Stimulated activated naive CD4-positive, alpha-beta T cell treated with Interleukin-2 at 50 U/mL for 16 hours (primary cell): ENCODE data around the gene SHCBP1.

ENCODE experiments used
- DNase-seq: peaks from one replicate; lab custom pipeline; 2025; lab: John Stamatoyannopoulos, UW

The SHCBP1 gene

GRCh38 chr16:46618516-46618915, 2.7 kb downstream of the SHCBP1 start:
- DNase-seq, result no peak

- DNase-seq, result no peak
Measured at GRCh38 chr16:46614006-46614405, 7.2 kb downstream of the SHCBP1 start.

- no peak for DNase-seq
Measured at GRCh38 chr16:46613352-46613751, 7.8 kb downstream of the SHCBP1 start.

GRCh38 chr16:46612121-46612520, 9.1 kb downstream of the SHCBP1 start:
- no peak for DNase-seq

GRCh38 chr16:46607529-46607928, 13.7 kb downstream of the SHCBP1 start:
- DNase-seq, result no peak

GRCh38 chr16:46606231-46606630, 14.9 kb downstream of the SHCBP1 start:
- DNase-seq, result no peak

GRCh38 chr16:46591257-46591656, 29.9 kb downstream of the SHCBP1 start:
- DNase-seq, result no peak

GRCh38 chr16:46586011-46586577, 35.1 kb downstream of the SHCBP1 start:
- DNase-seq, result no peak

- DNase-seq, result no peak
Measured at GRCh38 chr16:46583036-46583435, 38.1 kb downstream of the SHCBP1 start.

- no peak for DNase-seq
Measured at GRCh38 chr16:46582313-46582712, 38.9 kb downstream of the SHCBP1 start.

- no peak for DNase-seq
Measured at GRCh38 chr16:46577988-46578579, 43.1 kb downstream of the SHCBP1 start.

GRCh38 chr16:46573834-46574159, 47.4 kb downstream of the SHCBP1 start:
- no peak for DNase-seq

GRCh38 chr16:46573008-46573833, 48.0 kb downstream of the SHCBP1 start:
- no peak for DNase-seq

- DNase-seq, result no peak
Measured at GRCh38 chr16:46569231-46569735, 51.9 kb downstream of the SHCBP1 start.

GRCh38 chr16:46568472-46569230, 52.5 kb downstream of the SHCBP1 start:
- DNase-seq, result no peak

- no peak for DNase-seq
Measured at GRCh38 chr16:46562979-46563378, 58.2 kb downstream of the SHCBP1 start.

- no peak for DNase-seq
Measured at GRCh38 chr16:46558018-46558417, 63.2 kb downstream of the SHCBP1 start.

- DNase-seq, result no peak
Measured at GRCh38 chr16:46555951-46556350, 65.2 kb downstream of the SHCBP1 start.

- peak; percentile 33 for DNase-seq
Measured at GRCh38 chr16:46554435-46554834, 66.7 kb downstream of the SHCBP1 start.

GRCh38 chr16:46549477-46549876, 71.7 kb downstream of the SHCBP1 start:
- no peak for DNase-seq
